GM19238 (cell line): ENCODE measurements around the gene PRMT7.

ENCODE experiments used
- DNase-seq: peaks from one replicate; pipeline ENCODE4 v3.0.0; 2011; ENCODE audit warnings: low spot score; ENCODE audit not compliant: insufficient read length

PRMT7 gene

DNA sequence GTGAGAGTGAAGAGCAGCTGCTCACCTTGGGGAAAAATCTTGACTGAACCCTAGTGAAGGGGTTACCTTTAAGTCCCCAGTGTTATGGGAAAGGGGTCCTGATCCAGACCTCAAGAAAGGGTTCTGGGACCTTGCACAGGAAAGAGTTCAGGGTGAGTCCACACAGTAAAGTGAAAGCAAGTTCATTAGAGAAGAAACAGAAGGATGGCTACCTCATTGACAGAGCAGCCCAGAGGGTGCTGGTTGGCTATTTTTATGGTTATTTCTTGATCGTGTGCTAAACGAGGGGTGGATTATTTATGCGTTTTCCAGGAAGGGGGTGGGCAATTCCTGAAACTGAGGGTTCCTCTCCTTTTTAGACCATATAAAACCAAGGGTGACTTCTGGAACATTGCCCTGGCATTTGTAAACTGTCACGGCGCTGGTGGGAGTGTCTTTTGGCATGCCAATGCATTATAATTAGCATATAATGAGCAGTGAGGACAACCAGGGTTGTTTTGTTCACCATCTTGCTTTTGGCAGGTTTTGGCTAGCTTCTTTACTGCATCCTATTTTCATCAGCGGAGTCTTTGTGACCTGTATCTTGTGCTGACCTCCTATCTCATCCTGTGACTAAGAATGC, 79.0 kb downstream of the PRMT7 start:
- DNase-seq = no peak

DNA sequence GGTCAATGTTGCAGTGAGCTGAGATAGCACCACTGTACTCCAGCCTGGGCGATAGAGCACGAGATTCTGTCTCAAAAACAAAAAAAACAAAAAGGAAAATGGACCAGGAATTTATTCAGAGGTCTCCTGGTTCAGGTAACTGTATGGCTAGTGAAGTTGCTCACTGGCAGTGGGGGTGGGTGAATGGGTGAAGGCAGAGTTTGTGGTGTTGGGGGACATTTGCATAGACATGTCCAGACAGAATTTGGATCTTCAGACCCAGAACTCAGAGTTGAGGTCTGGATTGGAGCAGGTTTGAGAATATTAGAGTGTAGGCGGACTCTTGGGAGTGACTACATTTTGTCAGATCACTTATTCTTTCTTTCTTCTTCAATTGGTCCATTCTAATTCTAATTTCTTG, 82.5 kb downstream of the PRMT7 start:
- no peak for DNase-seq

DNA sequence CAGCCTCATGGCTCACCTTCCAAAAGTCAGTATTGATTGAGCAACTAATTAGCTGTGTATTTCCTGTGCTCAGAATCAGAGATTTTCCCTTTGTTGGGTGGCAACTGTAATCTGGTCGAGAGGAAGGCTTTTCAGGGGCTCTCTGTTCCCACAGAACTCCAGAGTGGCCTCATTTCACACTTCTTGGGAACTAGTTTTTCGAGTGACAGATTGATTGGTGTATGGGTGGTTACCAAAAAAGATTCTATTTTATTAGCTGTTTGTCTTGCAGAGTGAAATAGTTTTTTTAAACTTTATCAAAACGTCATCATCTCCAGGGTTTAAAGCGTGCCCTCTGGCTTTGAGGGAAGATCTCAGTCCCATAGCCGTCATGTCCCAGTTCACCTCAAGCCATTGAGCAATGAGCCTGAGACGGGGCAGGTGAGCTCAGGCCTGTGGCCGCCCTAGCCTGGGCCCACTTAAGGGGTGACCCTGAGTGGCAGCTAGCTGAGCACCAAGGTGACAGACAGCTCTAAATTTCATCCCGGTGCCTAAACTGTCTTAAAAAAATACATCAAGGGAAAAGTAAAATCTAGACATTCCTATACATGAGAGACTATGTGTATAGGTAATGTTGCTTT, 84.5 kb downstream of the PRMT7 start:
- DNase-seq = no peak

DNA sequence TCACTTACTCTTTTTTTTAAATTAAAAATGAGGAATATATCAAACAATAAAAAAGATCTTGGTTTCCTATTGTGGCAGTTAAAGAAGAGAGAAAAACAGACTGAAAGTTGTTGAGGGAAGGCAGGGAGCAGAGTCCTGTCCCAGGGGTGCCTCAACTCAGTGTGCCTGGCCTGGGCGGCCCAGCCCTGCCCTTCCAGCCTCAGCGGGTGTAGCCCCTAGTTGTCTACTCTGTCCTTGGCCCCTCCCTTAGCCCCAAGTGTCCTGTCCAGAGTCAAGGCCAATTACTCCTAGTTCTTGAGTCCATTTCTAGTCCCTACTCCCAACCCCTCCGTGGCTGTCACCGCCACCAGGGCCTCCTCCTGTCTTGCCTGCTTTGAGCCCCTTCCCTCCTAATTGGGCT, 85.0 kb downstream of the PRMT7 start:
- DNase-seq = no peak

DNA sequence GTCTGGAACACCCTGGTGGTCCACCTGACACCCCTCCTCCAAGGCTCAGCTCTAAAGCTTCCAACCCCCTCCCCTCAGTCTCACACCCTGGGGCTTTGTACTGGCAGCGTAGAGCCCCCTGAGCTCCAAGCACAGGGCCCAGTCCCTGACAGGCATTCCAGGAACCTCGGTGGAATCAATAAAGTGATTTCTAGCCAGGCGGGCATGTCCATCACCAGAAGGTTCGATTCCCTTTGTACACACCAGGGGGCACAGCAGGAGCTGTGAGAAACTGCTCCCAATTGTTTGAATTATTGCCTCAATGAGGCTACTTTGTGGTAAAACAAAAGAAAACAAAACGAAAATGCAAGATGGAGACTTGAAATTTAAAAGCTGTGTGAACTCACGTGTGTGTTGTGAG, 85.7 kb downstream of the PRMT7 start:
- no peak for DNase-seq

DNA sequence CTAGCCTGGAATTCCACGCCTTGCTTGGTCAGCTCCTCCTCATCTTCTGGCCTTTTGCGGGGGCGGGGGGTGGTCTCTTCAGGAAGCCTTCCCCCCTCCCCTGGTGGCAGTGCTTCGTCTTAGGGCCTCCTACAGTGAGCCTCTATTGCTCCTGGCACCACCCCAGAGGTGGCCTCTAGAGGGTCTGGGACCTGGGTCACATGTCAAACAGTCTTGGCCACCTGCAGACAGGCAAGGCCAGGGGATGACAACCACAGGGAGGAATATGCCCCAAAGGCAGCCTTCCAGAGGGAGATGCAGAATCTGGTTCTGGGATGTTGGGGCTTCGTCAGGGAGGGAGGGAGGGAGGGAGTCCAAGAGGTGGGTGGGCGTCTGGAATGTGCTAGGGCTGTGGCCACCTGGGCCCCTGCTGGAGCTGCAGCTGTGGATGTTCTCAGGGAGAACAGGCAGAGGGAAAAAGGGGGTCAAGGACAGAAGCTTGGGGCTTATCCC, 86.9 kb downstream of the PRMT7 start:
- no peak for DNase-seq

DNA sequence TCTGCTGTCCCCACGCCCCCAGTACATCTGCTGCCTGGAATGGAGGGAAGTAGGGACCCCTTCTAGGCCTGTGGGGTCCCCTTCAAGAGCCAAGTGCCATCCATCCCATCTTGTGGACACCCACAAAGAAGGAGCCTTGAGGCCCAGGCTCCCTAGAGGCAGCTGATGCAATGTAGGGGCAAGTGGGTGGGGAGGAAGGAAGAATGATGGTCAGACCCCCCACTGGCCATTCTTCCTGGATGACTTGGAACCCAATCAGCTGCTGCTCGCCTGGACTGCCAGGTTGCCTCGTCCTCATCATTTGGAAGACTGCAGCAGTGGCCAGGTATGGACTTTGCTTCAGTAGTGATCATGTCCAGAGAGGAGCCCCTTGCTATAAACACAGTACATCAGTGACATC, 88.6 kb downstream of the PRMT7 start:
- no peak for DNase-seq

DNA sequence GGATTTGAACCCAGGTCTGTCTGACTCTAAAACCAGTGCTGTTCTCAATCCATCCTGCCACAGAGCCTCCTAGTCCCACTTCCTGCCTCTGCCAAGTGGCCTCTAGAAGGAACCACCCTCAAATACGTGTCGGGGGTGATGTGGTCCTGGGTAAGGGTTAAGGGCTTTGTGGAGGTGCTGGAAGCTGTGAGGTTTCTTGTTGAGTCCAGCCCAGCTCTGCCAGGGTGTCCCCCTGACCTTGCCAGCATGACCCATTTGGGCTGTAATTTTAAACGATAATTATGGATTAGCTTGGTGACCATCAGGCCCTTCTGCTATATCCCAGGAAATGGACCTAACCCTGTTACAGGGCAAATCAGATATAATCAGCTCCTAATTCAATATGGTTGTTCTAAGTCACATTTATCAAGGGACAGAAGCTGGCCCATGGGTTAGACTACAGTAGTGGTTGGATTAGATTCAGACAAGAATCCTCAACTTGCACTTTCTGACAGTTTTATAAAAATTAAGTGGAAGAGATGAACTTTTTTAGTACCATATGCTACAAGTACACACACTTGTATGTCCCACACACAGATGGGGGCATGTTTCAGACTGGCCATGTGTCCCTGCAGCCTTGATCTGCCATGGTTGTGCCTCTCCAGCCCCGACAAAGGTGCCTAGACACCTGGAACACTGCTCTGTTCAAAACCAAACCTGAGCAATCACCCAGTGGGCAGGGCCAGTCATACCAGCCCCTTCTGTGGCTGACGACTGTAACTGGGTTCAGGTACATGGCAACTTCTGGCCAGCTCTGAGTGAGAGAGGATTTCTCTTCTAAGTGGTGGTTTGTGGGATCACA, 89.5 kb downstream of the PRMT7 start:
- DNase-seq = no peak

DNA sequence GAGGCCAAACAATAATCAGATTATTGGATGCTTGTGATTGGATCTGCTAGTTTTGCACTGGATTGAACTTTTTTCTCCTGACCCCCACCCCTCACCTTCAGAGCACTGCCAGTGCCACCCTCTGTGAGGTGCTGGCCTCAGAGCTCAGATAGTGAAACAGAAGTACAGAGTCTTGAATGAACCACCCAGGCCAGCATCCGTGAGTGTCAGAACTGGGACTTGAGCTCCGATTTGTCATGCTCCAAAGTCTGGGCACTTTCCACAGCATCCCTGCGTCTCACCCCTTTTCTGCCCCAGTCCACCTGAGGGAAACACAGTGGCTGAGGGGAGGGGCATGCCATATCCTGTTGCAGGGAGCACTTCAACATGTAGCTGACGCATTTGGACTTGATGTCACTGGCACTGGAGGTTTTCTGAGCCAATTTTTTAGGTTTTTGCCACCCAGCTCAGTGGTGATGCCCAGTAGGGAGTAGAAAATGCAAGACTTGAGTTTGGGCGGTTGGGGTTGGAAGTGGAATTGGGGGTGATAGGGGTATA, 90.2 kb downstream of the PRMT7 start:
- DNase-seq = no peak

DNA sequence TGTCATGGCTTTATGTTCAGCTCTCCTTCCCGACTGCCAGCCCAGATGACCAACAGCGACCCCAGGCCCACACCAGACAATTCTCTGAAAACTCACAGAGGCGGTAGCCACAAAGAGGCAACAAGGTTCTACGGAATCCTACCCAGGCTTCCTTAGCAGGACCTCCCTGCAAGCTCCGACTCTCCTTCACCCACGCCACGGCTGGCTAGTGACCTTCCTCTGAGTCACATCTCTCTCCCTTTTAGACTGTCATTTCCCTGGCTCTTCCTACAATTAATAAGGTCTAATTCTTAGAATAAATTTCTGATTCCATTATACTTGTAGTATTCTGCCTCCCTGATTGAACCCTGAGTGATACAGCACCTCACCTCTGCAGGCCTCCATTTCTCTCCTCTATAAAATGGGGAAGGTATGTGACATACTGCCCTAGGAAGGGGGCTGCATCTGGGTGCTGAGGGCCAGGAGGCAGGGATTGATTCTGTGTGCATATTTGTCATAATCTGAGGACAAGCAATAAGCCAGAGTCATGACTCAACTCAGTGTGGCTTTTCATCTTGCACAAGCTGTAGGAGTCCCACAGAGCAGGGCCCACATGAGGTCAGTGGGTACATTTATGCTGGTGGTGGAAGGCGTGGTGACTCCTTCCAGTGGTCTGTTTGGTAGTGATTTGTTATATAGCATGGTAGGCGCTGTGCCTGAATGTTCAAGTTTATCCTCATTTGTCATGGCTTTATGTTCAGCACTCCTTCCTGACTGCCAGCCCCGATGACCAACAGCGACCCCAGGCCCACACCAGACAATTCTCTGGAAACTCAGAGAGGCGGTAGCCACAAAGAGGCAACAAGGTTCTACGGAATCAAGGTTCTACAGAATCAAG, 91.3 kb downstream of the PRMT7 start:
- DNase-seq = no peak

DNA sequence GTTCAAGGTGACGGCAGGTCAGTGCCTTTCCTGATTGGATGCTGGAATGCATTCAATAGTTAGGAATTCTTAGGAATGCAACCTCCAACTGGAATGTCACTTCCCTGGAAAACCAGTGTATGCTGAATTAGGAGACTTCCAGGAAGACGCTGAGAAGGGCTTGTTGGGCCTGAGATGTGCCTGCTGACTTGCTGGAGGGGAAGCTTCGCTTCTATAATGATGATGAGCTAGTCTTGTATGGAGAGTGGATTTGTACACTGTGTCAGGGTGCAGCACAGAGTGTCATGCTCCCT, 91.9 kb downstream of the PRMT7 start:
- DNase-seq = no peak

DNA sequence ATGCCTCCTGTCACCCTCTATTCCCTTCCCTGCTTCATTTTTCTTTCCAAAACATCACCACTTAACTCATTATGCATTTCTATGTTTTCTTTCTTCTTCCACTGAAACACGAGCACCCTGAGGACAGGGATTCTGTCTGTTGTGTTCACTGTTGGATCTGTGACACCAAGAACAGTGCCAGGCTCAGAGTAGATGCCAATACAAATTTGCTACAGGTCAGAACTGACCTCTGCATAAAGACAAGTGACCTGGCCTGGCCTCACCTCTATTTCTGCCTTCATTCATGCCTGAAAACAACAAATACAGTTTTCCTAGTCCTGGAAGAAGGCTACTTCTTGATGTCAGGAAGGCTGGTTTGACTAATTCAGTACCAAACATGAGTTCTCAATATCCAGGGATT, 92.4 kb downstream of the PRMT7 start:
- DNase-seq = no peak

DNA sequence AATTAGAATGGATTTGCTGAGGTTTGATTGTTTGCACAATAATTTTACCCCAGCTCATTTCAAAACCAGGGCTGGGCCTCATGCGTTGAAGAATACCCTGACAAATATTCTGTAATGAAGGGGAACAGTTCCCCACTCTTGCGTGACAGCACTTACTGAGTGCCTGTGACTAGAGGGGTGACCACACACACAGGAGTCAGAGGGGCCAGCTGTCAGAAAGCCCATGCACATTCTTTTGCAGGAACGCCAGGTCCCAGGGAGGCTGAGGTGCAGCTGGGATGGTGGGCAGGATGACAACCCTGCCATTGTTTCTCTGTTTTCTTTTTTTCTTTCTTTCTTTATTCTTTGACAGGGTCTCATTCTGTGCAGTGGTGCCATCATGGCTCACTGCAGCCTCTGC, 92.9 kb downstream of the PRMT7 start:
- DNase-seq = no peak

DNA sequence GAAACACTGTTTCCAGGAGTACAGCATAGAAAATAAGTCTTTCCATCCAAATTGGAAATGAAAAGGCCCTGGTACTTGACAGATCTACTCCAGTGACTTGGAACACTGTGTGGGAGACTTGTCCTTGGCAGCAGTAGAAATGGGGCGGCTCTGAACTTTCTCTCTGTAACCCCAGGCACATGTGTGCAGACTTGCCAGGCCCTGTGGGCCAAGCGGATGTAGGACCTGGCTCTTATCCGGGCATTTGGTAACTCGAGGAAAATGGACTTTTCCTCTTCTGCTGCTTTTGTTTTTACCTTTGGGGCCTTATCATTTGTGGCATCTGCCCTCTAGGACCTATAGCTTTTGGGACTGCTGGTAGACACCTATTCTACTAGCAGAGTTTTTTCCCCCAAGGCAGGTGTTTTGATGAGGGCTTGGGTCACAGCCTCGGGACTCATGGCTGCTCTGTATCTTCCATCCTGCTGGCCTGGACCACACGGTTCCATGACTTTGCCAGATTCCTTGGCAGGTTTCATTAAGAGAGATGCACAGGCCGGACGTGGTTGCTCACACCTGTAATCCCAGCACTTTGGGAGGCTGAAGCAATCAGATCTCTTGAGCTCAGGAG, 94.0 kb downstream of the PRMT7 start:
- DNase-seq = no peak

DNA sequence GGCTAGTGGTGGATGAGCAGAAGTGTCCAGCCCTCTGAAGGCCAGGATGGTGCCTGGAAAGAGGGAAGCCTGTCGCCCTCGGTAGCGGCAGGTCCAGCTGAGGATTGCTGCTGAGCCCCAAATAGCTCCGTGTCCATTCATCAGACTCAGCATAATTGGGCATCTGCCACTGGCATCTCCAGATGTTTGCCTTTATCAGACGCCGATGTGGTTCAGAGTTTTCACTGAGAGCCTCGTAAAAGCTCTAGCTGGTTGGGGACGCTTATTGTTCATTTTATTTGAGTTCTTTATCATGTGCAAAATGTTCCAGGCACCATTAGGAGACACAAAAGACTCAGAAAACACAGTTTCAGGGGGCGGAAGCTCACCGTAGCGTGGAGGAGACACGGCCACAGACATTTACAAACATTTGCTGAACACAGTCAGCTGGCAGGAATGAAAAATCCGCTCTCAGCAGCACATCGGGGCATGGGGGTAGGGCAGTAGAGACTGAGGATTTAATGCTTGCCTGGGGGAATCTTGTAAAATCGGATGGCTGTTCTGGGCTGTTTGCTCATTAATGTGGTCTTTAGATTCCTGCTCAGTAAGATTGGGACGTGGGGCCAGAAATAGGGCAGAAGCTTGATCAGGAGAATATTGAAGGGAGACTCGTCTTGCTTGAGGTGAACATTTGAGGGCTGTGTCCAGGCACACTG, 95.8 kb downstream of the PRMT7 start:
- no peak for DNase-seq
